ENCODE results near the gene EPHB1.

The EPHB1 gene

GRCh38 chr3:134852132-134852531 is 57.1 kb downstream of the EPHB1 start:
- TF ChIP-seq SPI1 (IDR thresholded peaks at IDR 0.05; ENCODE audit: borderline replicate concordance, low read depth) (no peak), REST (IDR thresholded peaks at IDR 0.05; ENCODE audit: insufficient replicate concordance, low read depth) (no peak), GABPA (IDR thresholded peaks at IDR 0.05; ENCODE audit: low read depth) (no peak), CTCF (IDR thresholded peaks at IDR 0.05; ENCODE audit: insufficient read depth, low read length) (no peak), POLR2AphosphoS5 (IDR thresholded peaks at IDR 0.05; ENCODE audit: low read depth) (no peak)
- H3K4me3 ChIP-seq (replicated peaks; ENCODE audit: insufficient read depth, low read length), result no peak overlapping the region
- no peak for DNase-seq (ENCODE audit: low read depth in 1 of 2, low spot score in 1 of 2)
- no peak overlapping the region for H3K27ac ChIP-seq (replicated peaks)
- no peaks in the 10 kb centered on the region for H3K27me3 ChIP-seq (ENCODE audit: insufficient read depth, poor library complexity, severe bottlenecking)

- DNase-seq (ENCODE audit: low read depth in 1 of 2, low spot score in 1 of 2), result peak; percentile 31 to 39
- H3K27ac ChIP-seq (replicated peaks), result no peak overlapping the region
- TF ChIP-seq CTCF (IDR thresholded peaks at IDR 0.05; ENCODE audit: insufficient read depth, low read length), result no peak
- TF ChIP-seq GABPA (IDR thresholded peaks at IDR 0.05; ENCODE audit: low read depth), result no peak
- peak; percentile 67 for TF ChIP-seq SPI1 (IDR thresholded peaks at IDR 0.05; ENCODE audit: borderline replicate concordance, low read depth)
- TF ChIP-seq REST (IDR thresholded peaks at IDR 0.05; ENCODE audit: insufficient replicate concordance, low read depth), result no peak
These were observed 57.9 kb downstream of the EPHB1 start for GRCh38 chr3:134852893-134853351.

GRCh38 chr3:134854254-134854653 is 59.2 kb downstream of the EPHB1 start:
- no peak overlapping the region for H3K27ac ChIP-seq (replicated peaks)
- DNase-seq (ENCODE audit: low read depth in 1 of 2, low spot score in 1 of 2), result no peak
- TF ChIP-seq REST (IDR thresholded peaks at IDR 0.05; ENCODE audit: insufficient replicate concordance, low read depth) (no peak), CTCF (IDR thresholded peaks at IDR 0.05; ENCODE audit: insufficient read depth, low read length) (no peak), SPI1 (IDR thresholded peaks at IDR 0.05; ENCODE audit: borderline replicate concordance, low read depth) (no peak), GABPA (IDR thresholded peaks at IDR 0.05; ENCODE audit: low read depth) (no peak), POLR2AphosphoS5 (IDR thresholded peaks at IDR 0.05; ENCODE audit: low read depth) (no peak)
- H3K27me3 ChIP-seq (ENCODE audit: insufficient read depth, poor library complexity, severe bottlenecking), result no peaks in the 10 kb centered on the region
- no peak overlapping the region for H3K4me3 ChIP-seq (replicated peaks; ENCODE audit: insufficient read depth, low read length)

More at GRCh38 chr3:134852893-134853351, 57.9 kb downstream of the EPHB1 start:
- Histone ChIP-seq H3K27me3 (ENCODE audit: insufficient read depth, poor library complexity, severe bottlenecking) (no peaks in the 10 kb centered on the region), H3K4me3 (replicated peaks; ENCODE audit: insufficient read depth, low read length) (no peak overlapping the region)
